Renal cortical epithelial cell (primary cell): ENCODE measurements around the gene OVCA2. TPM values are rescaled to one million over a fixed set of nuclear protein-coding genes. Genes with fewer than 3 reads are reported as not detected.
A peak's percentile ranks its signal among the peaks of the same experiment; 100 is the strongest.
"Not testable (repeated sequence)": the region's sequence is repeated elsewhere in the genome, so short reads cannot be mapped to it uniquely, and the experiment has no call there.

Source experiments
- DNase-seq: peaks from one replicate; pipeline ENCODE4 v3.0.0-alpha.2; 2011; ENCODE audit warnings: low read depth
- total RNA-seq: library from RNA; depleted of rRNA; stranded (reverse); fragments of >200 nt; gene quantifications from 2 replicates; pipeline ENCODE4 v1.2.3, GENCODE V29; 2014

Gene OVCA2
- 24.0 and 93.4 TPM in 2 replicates for total RNA-seq

GRCh38 chr17:2041561-2042389 is at the start of gene OVCA2:
Gene OVCA2 (plus strand): TSS chr17:2042022. CDS start chr17:2042048, 26 bp downstream.
- peak; percentile 85 for DNase-seq

- DNase-seq, result no peak
These were observed 49.3 kb upstream of the OVCA2 start for GRCh38 chr17:1992541-1992940.

GRCh38 chr17:1994707-1995106 is 47.1 kb upstream of the OVCA2 start:
- no peak for DNase-seq

GRCh38 chr17:1995321-1995892 is 46.4 kb upstream of the OVCA2 start:
- DNase-seq, result no peak

GRCh38 chr17:1995907-1996799 is 45.7 kb upstream of the OVCA2 start:
- no peak for DNase-seq

GRCh38 chr17:1996800-1997288 is 45.0 kb upstream of the OVCA2 start:
- no peak for DNase-seq

GRCh38 chr17:1997289-1997926 is 44.4 kb upstream of the OVCA2 start:
- DNase-seq, result peak; percentile 83

- peak; percentile 21 for DNase-seq
These were observed 43.7 kb upstream of the OVCA2 start for GRCh38 chr17:1997927-1998742.

GRCh38 chr17:1999557-2000251 is 42.1 kb upstream of the OVCA2 start:
- DNase-seq, result peak; percentile 16

GRCh38 chr17:2002767-2003329 is 39.0 kb upstream of the OVCA2 start:
- DNase-seq, result no peak

GRCh38 chr17:2003525-2003924 is 38.3 kb upstream of the OVCA2 start:
- DNase-seq, result no peak

GRCh38 chr17:2004435-2004952 is 37.3 kb upstream of the OVCA2 start:
- no peak for DNase-seq

GRCh38 chr17:2008332-2009126 is 33.3 kb upstream of the OVCA2 start:
- DNase-seq, result no peak

- no peak for DNase-seq
These were observed 32.1 kb upstream of the OVCA2 start for GRCh38 chr17:2009737-2010136.

GRCh38 chr17:2011411-2012371 is 30.1 kb upstream of the OVCA2 start:
- DNase-seq, result no peak

GRCh38 chr17:2012499-2012898 is 29.3 kb upstream of the OVCA2 start:
- no peak for DNase-seq

- DNase-seq, result not testable (repeated sequence)
These were observed 28.4 kb upstream of the OVCA2 start for GRCh38 chr17:2013220-2013993.
